Astrocyte (in vitro differentiated cells and primary cell): ENCODE results near the gene DISC1.

Experiments used
- CTCF ChIP-seq: IDR thresholded peaks from 2 replicates; pipeline ENCODE4 v1.5.1; 2011; ENCODE audit warnings: low read depth, mild to moderate bottlenecking, inconsistent platforms, low read length, moderate library complexity; ENCODE audit not compliant: insufficient read depth
- EZH2 ChIP-seq: IDR thresholded peaks from 2 replicates; pipeline ENCODE4 v1.6.1; 2012; ENCODE audit warnings: mild to moderate bottlenecking, low read length, inconsistent platforms; ENCODE audit not compliant: insufficient read depth

- TF ChIP-seq EZH2 = no peak
- no peak for TF ChIP-seq CTCF
Measured at GRCh38 chr1:231604276-231604621, 22.3 kb upstream of the DISC1 start.
